Nephron progenitor cell (in vitro differentiated cells): ENCODE measurements around the gene GSAP.

Experiments
- DNase-seq: peaks from one replicate; pipeline ENCODE4 v3.0.0; 2021
- H3K27ac Mint-ChIP-seq: 2 replicates; pipeline ENCODE4 v1.8.0; 2021; ENCODE audit warnings: mild to moderate bottlenecking, moderate library complexity, mixed read lengths
- H3K27me3 Mint-ChIP-seq: 2 replicates; pipeline ENCODE4 v1.8.0; 2021; ENCODE audit warnings: mild to moderate bottlenecking, low read depth, mixed read lengths; ENCODE audit not compliant: poor library complexity
- H3K36me3 Mint-ChIP-seq: 2 replicates; pipeline ENCODE4 v1.8.0; 2021; ENCODE audit warnings: low read depth, mixed read lengths
- H3K4me1 Mint-ChIP-seq: 2 replicates; pipeline ENCODE4 v1.8.0; 2021; ENCODE audit warnings: mixed read lengths
- H3K4me3 Mint-ChIP-seq: 2 replicates; pipeline ENCODE4 v1.8.0; 2021; ENCODE audit warnings: mild to moderate bottlenecking, moderate library complexity, mixed read lengths
- H3K9me3 Mint-ChIP-seq: 2 replicates; pipeline ENCODE4 v1.8.0; 2021; ENCODE audit warnings: mild to moderate bottlenecking, moderate library complexity, mixed read lengths
- TF ChIP-seq, protein P1 (sequence below): fragments of 200-600 bp; sonication (generic); IDR thresholded peaks from 2 replicates; pipeline ENCODE4 v1.5.0; 2021; ENCODE audit warnings: antibody characterized with exemption

The GSAP gene

DNA sequence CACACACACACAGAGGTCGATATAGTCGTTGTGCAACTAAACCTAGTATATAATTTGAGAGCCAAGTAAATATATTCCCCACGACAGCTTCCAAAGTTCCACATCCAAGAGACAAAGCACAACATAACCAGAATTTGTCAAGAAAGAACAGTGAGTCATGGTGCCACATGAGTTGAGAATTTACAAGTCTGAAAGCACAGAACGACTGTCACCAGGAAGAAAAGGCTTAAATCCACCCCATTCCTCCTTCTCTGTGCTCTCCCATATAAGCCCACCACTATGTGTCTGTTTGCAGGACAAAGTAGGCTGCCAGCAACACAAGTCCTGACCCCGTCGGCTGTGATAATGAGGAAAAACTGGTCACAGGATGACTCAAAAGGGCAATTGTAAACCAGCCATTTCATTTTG lies 32.8 kb downstream of the GSAP start:
- TF ChIP-seq, protein P1, sequence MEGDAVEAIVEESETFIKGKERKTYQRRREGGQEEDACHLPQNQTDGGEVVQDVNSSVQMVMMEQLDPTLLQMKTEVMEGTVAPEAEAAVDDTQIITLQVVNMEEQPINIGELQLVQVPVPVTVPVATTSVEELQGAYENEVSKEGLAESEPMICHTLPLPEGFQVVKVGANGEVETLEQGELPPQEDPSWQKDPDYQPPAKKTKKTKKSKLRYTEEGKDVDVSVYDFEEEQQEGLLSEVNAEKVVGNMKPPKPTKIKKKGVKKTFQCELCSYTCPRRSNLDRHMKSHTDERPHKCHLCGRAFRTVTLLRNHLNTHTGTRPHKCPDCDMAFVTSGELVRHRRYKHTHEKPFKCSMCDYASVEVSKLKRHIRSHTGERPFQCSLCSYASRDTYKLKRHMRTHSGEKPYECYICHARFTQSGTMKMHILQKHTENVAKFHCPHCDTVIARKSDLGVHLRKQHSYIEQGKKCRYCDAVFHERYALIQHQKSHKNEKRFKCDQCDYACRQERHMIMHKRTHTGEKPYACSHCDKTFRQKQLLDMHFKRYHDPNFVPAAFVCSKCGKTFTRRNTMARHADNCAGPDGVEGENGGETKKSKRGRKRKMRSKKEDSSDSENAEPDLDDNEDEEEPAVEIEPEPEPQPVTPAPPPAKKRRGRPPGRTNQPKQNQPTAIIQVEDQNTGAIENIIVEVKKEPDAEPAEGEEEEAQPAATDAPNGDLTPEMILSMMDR: no peak
- H3K27ac Mint-ChIP-seq: no peak overlapping the region
- H3K4me1 Mint-ChIP-seq: peaks cover 9% of the 10 kb centered on the region
- DNase-seq: no peak
- H3K4me3 Mint-ChIP-seq: no peak overlapping the region
- H3K36me3 Mint-ChIP-seq: no peaks in the 10 kb centered on the region
- peaks cover 17% of the 10 kb centered on the region for H3K27me3 Mint-ChIP-seq
- no peaks in the 10 kb centered on the region for H3K9me3 Mint-ChIP-seq

DNA sequence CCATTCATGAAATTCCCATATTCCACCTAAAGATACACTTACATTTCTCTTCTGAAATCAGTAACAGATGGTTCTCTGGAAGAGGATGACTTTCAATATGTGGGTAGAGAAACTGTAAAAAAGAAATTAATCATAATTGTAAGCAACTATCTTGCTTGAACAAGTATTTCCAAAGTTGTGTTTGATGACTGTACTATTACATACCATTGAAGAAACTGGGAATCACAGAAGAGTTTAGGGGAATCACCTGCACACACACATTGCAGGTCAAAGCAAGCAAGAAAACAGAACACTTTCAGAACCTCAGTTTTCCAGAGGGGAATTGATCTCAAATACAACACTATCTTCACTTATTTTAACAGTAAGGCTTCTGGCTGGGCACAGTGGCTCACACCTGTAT lies 33.6 kb downstream of the GSAP start:
- Mint-ChIP-seq H3K27me3 (peaks cover 17% of the 10 kb centered on the region), H3K4me1 (peaks cover under 1% of the 10 kb centered on the region), H3K27ac (no peak overlapping the region), H3K36me3 (no peaks in the 10 kb centered on the region), H3K4me3 (no peak overlapping the region), H3K9me3 (no peaks in the 10 kb centered on the region)
- no peak for DNase-seq
- TF ChIP-seq, protein P1: no peak

DNA sequence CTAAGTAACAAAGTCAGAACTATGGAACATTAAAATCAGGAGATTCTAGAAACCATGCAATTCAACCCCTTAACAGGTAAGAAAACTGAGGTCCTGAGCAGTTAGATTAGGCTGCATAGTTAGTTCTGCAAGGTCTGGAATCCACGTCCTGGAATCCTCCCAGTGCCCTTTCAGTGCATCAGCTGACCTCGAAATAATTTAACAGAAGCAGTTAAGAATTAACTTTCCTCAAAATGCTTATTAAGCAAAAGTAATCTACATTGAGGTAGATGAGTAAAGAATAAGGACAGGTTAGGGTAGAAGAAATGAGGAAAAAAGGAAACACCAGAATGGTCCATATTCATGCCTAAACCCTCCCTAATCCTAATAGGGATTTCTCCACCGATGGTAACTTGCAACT lies 37.6 kb downstream of the GSAP start:
- H3K27ac Mint-ChIP-seq: no peak overlapping the region
- TF ChIP-seq, protein P1: no peak

DNA sequence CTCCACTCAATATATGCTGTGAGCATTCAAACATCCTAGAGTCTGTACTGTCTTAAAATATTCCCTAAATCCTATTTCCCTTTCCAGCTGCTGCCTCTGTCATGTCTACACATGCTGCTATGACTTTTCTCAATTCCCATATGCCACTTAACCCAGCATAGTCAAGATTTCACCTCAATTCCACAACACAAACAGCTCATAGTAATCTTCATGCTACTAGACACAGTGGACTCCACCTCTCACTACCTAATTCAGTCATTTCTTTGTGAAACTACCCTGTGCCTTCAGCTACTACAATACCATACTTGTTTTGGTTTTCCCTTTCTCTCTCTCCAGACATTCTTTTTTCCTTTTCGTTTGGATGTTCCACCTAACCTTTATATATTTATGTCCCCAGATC lies 45.5 kb downstream of the GSAP start:
- H3K27me3 Mint-ChIP-seq: peaks cover 2% of the 10 kb centered on the region
- peaks cover 8% of the 10 kb centered on the region for H3K9me3 Mint-ChIP-seq
- H3K4me3 Mint-ChIP-seq: no peak overlapping the region
- no peak for DNase-seq
- no peaks in the 10 kb centered on the region for H3K4me1 Mint-ChIP-seq
- TF ChIP-seq, protein P1: no peak
- no peaks in the 10 kb centered on the region for H3K36me3 Mint-ChIP-seq
- no peak overlapping the region for H3K27ac Mint-ChIP-seq

More for the DNA sequence above, 37.6 kb downstream of the GSAP start:
- H3K9me3 Mint-ChIP-seq: no peaks in the 10 kb centered on the region
- H3K36me3 Mint-ChIP-seq: no peaks in the 10 kb centered on the region
- no peaks in the 10 kb centered on the region for H3K4me1 Mint-ChIP-seq
- peaks cover 18% of the 10 kb centered on the region for H3K27me3 Mint-ChIP-seq
- no peak overlapping the region for H3K4me3 Mint-ChIP-seq
- no peak for DNase-seq

DNA sequence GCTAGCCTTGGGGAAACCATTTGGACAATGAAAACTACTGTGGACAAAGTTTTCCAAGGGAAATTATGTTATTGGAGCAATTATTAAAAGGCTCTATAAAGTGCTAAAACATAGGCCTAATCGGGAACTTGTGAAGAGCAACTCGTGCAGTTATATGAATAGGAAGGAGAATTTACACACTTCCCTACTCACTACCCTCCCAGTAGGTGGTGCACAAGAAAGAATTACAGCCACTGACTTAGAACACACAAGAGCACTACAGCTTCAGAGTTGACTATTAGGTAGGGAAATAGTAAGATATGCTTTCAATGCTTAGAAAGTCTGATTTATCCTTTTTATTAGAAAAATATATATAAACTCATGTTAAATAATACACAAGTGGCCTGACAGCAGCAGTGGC lies 47.2 kb downstream of the GSAP start:
- no peak overlapping the region for H3K27ac Mint-ChIP-seq
- TF ChIP-seq, protein P1: no peak
- no peaks in the 10 kb centered on the region for H3K4me1 Mint-ChIP-seq
- no peaks in the 10 kb centered on the region for H3K36me3 Mint-ChIP-seq
- peaks cover 8% of the 10 kb centered on the region for H3K9me3 Mint-ChIP-seq
- DNase-seq: no peak
- no peak overlapping the region for H3K4me3 Mint-ChIP-seq
- H3K27me3 Mint-ChIP-seq: peaks cover 2% of the 10 kb centered on the region

DNA sequence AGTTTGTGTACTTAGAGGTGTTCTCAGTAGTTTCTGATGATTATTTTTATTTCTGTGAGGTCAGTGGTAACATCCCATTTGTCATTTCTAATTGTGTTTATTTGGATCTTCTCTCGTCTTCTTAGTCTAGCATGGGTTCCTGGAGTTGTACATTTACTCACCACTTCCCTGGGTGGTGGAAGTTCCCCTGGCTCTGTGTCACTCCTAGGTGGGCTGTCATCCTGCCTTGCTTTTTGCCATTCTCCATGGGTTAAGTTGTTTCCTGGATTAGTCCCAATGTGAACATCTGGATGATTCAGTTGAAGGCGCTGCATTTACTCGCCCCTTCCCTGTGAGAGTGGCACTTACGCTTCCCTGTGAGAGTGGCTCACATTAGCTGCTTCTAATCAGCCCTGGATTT lies 48.2 kb downstream of the GSAP start:
- Mint-ChIP-seq H3K27me3 (peaks cover 2% of the 10 kb centered on the region), H3K9me3 (peaks cover 8% of the 10 kb centered on the region), H3K36me3 (no peaks in the 10 kb centered on the region), H3K27ac (no peak overlapping the region), H3K4me3 (no peak overlapping the region), H3K4me1 (no peaks in the 10 kb centered on the region)
- DNase-seq: no peak
- TF ChIP-seq, protein P1: no peak
